AG09309 (cell line): ENCODE measurements around the gene UTY.

ENCODE experiments used
- DNase-seq: peaks from one replicate; pipeline ENCODE4 v3.0.0-alpha.2; 2010; ENCODE audit warnings: low read depth
- H3K4me3 ChIP-seq: 2 replicates; pipeline ENCODE4 v1.5.1; 2011; ENCODE audit warnings: mild to moderate bottlenecking, low read depth, low read length, moderate library complexity; ENCODE audit not compliant: control insufficient read depth
- TF ChIP-seq, protein P1 (sequence below): IDR thresholded peaks from 2 replicates; pipeline ENCODE4 v1.5.1; 2011; ENCODE audit warnings: mild to moderate bottlenecking, low read depth, low read length, inconsistent platforms; ENCODE audit not compliant: insufficient read depth, control insufficient read depth; ENCODE audit errors: missing control alignments

Gene UTY

DNA sequence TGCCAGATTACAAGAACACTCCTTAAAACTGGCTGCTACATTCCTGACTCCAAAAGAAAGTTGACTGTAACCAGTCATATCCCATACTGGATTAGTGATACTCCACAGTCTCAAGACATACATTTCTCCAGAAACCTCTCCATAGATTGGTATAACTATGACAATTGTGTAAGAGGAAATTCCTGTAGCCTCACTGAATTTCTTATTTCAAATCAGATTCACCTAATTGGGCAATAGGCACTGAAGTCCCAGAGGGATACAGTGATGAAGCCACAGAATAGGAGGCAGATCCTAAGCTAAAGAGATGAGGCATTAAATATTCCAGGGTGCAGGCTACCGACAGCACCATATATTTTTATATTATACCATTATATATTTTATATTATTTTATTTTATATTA lies 39.0 kb downstream of the UTY start:
- no peak for DNase-seq
- TF ChIP-seq, protein P1, sequence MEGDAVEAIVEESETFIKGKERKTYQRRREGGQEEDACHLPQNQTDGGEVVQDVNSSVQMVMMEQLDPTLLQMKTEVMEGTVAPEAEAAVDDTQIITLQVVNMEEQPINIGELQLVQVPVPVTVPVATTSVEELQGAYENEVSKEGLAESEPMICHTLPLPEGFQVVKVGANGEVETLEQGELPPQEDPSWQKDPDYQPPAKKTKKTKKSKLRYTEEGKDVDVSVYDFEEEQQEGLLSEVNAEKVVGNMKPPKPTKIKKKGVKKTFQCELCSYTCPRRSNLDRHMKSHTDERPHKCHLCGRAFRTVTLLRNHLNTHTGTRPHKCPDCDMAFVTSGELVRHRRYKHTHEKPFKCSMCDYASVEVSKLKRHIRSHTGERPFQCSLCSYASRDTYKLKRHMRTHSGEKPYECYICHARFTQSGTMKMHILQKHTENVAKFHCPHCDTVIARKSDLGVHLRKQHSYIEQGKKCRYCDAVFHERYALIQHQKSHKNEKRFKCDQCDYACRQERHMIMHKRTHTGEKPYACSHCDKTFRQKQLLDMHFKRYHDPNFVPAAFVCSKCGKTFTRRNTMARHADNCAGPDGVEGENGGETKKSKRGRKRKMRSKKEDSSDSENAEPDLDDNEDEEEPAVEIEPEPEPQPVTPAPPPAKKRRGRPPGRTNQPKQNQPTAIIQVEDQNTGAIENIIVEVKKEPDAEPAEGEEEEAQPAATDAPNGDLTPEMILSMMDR = no peak
- H3K4me3 ChIP-seq = no peak overlapping the region

DNA sequence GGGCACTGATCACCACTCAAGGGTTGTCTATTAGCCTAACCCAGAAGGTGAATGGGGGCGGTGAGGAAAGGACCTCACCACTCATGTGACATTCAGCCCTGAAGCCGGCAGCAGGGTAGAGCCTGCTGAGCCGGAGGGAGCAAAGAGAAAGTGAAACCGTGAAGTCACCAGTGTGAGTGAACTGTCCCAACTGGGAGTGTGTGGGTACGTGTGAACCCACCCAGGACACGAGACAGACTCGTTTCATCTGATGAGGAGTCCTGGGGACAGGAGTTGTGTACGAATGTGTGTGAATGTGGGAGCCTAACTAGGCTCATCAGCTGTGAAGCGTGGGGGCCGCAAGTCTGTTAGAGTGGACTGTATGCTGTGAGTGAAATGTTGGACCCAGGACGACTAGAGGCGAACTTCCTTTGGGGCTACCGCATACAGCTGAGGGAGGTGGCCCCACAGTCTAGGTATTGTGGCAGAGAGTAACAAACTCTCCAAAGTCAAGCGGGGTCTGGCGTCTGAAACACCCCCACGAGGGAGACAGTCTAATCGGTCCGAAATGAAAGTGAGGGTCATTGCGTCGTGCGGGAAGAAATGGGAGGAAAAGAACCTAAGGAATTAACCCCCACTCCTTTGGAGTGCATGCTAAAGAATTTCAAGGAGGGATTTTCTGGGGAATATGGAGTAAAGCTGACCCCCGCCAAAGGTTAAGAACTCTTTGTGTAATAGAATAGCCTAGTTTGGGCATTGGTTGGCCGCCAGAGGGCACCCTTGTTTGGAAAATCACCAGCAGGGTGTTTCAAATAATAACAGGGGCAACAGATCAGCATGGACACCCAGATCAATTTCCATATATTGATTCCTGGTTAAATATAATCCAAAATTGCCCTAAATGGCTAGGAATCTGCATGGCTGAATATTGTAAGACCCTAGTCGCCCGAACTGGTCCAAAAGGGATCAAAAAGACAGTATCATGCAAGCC lies 43.6 kb downstream of the UTY start:
- TF ChIP-seq, protein P1 = no peak
- H3K4me3 ChIP-seq = no peak overlapping the region
- no peak for DNase-seq

DNA sequence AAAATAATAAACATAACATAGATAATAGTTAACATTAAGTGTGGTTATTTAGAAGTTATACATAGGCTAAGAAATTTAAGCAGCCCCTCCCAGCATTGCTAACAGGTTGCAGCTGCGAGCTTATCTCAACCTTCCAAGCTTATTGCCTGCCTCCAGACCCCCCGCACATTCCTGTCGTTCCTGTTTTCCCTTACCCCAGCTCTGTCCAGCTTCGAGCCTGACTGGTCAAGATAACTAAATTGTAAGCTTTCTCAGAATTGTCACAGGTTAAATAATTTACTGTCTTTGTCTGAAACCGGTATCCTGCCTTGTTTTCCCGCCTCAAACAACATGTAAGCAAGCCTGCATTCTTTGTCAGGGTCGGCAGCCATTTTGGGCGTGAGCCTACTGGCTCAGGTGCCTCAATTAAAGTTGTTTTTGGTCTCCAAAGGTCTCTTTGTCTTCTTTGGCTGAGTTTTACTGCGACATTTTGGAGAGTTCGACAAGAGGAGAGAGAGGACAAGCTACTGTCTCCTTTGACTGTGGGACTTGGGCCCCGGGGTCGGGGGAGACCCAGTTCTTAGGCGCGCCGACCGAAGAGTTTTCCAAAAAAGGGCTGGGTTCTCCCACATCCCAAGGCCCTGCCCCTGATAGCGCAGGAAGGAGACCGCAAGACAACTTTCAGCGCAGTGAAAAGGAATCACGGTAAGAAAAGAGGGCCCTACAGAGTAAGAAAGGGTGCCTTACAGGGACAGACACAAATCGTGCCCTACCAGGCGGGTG lies 44.4 kb downstream of the UTY start:
- no peak overlapping the region for H3K4me3 ChIP-seq
- TF ChIP-seq, protein P1 = no peak
- no peak for DNase-seq

DNA sequence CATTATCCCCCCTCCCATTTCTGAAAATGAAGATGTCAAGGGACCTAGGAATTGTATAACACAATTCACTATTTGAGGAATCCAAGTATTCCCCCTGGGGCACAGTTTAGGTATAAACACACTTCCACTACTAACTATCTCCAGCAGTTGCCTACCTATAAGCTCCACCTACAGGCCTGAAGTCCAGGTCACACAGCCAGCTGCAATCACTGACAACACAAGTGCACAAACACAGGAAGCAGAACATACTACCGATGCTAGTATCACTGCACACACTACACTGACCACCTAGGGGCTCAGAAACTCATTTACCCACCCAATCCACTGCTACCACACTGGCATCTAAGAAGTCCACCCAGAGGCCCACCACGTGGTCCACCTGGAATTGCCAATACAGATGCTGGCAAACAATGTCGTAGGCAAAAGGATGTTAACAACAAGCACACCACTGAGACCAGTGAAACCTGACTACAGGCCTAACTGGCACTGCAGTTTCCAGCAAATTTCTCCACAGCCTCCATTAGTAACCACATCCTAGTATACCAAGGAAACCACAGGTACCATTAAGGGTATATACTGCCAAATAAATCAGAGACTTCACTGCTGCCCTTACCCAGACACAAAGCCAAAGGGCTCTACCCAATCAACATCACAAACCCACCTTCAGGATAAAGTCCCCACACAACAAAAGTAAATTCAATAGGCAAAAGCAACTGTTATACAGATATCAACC lies 47.4 kb downstream of the UTY start:
- H3K4me3 ChIP-seq = no peak overlapping the region
- DNase-seq = no peak
- TF ChIP-seq, protein P1 = no peak

DNA sequence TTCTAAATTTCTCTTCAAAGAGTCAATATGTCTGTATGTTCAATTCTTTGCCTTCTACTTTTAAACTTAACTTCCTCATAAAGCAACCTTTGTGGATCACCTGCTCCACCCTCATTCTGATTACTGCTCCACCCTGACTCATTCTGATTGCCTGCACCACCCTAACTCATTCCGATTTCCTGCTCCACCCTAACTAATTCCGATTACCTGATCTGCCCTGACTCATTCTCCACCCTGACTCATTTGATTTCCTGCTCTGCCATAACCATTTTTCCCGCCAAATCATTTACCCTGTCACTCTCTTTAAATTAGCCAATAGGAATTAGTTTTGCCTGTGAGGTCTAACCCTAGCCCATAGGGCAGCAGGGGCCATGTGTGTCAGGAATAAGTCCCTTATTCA lies 50.3 kb downstream of the UTY start:
- no peak overlapping the region for H3K4me3 ChIP-seq
- TF ChIP-seq, protein P1 = no peak
- no peak for DNase-seq

DNA sequence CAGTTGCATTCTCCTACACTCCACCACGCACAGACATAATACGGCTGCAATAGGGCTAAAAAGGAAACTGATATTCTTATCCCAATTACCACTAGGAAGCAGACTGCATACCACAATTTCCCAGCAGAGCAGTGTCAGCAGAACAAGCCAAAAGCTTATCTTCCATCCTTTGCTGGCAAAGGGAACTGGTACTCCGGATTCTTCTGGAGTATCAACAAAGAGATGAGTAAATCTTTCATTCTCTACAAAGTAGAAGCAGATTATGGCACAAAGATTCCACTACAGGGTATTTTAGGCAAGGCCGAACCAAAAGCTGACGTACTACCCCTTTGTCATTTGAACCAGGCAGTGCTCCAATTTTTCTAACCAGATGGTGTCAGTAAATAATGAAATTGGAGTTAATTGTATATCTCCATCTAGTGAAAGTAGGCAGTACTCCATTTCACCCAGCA lies 56.5 kb downstream of the UTY start:
- H3K4me3 ChIP-seq = no peak overlapping the region
- DNase-seq = no peak
- TF ChIP-seq, protein P1 = no peak
